ENCODE results near the gene PHLDB3.

PHLDB3 gene

GRCh38 chr19:43433689-43434088, 70.9 kb downstream of the PHLDB3 start:
- in situ Hi-C loops (cut with HindIII; ENCODE audit: low pct_ligation_motif_present, low pct_unique_long_range_greater_than_20kb, low sequenced_read_pairs), result no loop called here
- DNase-seq, result no peak

DNA sequence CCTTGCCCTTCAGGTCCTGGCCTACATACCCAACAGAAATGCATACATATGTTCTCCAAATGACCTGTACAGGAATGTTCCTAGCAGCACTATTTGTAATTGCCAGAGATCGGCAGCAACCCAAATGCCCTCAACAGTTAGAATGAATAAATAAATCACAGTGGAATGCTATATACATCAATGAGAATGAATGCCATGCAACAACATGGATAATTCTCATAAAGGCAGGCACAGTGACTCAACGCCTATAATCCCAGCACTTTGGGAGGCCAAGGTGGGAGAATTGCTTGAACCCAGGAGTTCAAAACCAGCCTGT, 71.2 kb downstream of the PHLDB3 start:
- no peak for DNase-seq
- in situ Hi-C loops (cut with HindIII; ENCODE audit: low pct_ligation_motif_present, low pct_unique_long_range_greater_than_20kb, low sequenced_read_pairs), result no loop called here

DNA sequence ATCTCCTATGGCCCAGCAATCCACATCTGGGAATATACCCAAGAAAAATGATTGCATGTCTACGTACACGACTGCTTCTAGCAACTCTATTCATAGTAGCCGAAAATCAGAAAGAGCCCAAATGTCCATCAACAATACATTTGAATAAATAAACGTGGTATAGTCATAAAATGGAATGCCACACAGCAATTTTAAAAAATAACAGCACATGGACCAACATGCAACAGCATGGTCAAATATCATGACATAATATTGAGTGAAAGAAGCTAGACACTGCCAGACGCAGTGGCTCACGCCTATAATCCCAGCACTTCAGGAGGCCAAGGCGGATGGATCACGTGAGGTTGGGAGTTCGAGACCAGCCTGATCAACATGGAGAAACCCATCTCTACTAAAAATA, 73.6 kb downstream of the PHLDB3 start:
- in situ Hi-C loops (cut with HindIII; ENCODE audit: low pct_ligation_motif_present, low pct_unique_long_range_greater_than_20kb, low sequenced_read_pairs), result no loop called here
- no peak for DNase-seq

- DNase-seq, result no peak
- in situ Hi-C loops (cut with HindIII; ENCODE audit: low pct_ligation_motif_present, low pct_unique_long_range_greater_than_20kb, low sequenced_read_pairs), result no loop called here
These were observed 74.3 kb downstream of the PHLDB3 start for GRCh38 chr19:43430142-43430710.

DNA sequence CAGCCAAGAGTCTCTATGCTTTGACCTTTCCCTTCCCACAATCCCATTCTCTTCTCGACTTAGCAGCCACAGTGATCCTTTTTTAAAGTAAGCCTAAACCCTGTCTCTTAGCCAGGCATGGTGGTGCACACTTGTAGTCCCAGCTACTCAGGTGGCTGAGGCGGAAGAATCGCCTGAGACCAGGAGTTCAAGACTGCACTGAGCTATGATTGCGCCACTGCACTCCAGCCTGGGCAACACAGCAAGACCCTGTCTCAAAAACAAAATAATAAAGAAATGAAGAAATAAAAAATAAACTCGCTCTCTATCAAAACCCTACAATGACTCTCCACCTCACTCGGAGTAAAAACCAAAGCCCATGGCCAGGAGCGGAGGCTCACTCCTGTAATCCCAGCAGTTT, 75.2 kb downstream of the PHLDB3 start:
- DNase-seq, result no peak
- in situ Hi-C loops (cut with HindIII; ENCODE audit: low pct_ligation_motif_present, low pct_unique_long_range_greater_than_20kb, low sequenced_read_pairs), result no loop called here

DNA sequence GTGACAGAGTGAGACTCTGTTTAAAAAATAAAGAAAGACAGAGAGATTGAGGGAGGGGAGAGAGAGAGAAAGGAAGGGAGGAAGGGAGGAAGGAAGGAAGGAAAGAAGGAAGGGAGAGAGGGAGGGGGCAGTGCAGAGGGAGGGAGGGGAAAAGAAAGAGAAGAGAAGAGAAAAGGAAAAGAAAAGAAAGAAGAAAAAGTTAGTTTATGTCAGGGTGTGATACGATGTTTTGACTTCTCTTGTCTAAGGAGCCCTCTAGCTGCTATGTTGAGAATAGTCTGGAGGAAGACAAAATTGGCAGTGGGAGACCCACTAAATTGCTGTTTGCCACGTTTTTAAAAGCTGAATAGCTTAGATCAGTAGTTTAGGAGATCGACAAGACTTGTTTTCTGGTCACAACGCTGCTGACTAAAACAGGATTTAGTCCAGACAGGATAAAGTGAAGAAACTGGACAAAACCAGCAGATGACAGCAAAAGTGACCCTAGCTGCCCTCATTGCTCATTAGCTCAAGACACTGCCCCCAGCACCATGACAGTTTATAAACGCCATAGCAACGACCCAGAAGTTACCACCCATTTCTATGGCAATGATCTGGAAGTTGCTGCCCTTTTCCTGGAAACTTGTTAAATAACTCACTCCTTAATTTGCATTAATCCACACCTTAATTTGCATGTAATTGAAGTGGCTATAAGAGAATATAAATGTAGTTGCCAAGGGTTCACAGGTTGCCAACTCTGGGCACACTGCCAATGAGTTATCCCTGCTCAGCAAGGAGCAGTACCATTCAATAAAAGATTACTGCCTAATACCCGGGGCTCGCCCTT, 78.8 kb downstream of the PHLDB3 start:
- in situ Hi-C loops (cut with HindIII; ENCODE audit: low pct_ligation_motif_present, low pct_unique_long_range_greater_than_20kb, low sequenced_read_pairs), result no loop called here
- DNase-seq, result peak; percentile 25

All from ACHN (cell line).